Stimulated activated CD8-positive, alpha-beta memory T cell treated with anti-CD3 and anti-CD28 coated beads, Interleukin-4, amount 100 ng/mL, for 4 hours (primary cell): ENCODE measurements around the gene ATG13.

Experiments
- DNase-seq, 2 donors: peaks; one replicate each; pipeline ENCODE4 v3.0.0-alpha.2; 2020; ENCODE audit warnings: low read depth in 2 of 2, low spot score in 1 of 2

Gene ATG13

GRCh38 chr11:46674463-46675287, 57.3 kb downstream of the ATG13 start:
- no peak for DNase-seq

- no peak for DNase-seq
These were observed 58.0 kb downstream of the ATG13 start for GRCh38 chr11:46675288-46675851.

- no peak for DNase-seq
These were observed 58.6 kb downstream of the ATG13 start for GRCh38 chr11:46675949-46676348.

GRCh38 chr11:46676436-46677158, 59.2 kb downstream of the ATG13 start:
- DNase-seq, result no peak

GRCh38 chr11:46677169-46677568, 59.8 kb downstream of the ATG13 start:
- no peak for DNase-seq

GRCh38 chr11:46677991-46678740, 60.8 kb downstream of the ATG13 start:
- DNase-seq, result no peak

- DNase-seq, result no peak
These were observed 61.4 kb downstream of the ATG13 start for GRCh38 chr11:46678741-46679130.

GRCh38 chr11:46679241-46680163, 62.1 kb downstream of the ATG13 start:
- no peak for DNase-seq

- no peak for DNase-seq
These were observed 62.9 kb downstream of the ATG13 start for GRCh38 chr11:46680164-46680760.

- no peak for DNase-seq
These were observed 63.5 kb downstream of the ATG13 start for GRCh38 chr11:46680815-46681214.

- no peak for DNase-seq
These were observed 64.5 kb downstream of the ATG13 start for GRCh38 chr11:46681814-46682213.

GRCh38 chr11:46682773-46683752, 65.7 kb downstream of the ATG13 start:
- DNase-seq, result no peak

- DNase-seq, result no peak
These were observed 67.0 kb downstream of the ATG13 start for GRCh38 chr11:46684367-46684766.

GRCh38 chr11:46686886-46687795, 69.8 kb downstream of the ATG13 start:
- DNase-seq, result no peak

GRCh38 chr11:46690702-46691101, 73.3 kb downstream of the ATG13 start:
- DNase-seq, result no peak

- DNase-seq, result no peak
These were observed 75.1 kb downstream of the ATG13 start for GRCh38 chr11:46692450-46692849.

GRCh38 chr11:46693597-46694012, 76.3 kb downstream of the ATG13 start:
- no peak for DNase-seq

- DNase-seq, result no peak
These were observed 76.7 kb downstream of the ATG13 start for GRCh38 chr11:46694072-46694471.
